HG03378 (cell line): Measurements from ENCODE around the gene CEP85L.
A peak's percentile ranks its signal among the peaks of the same experiment; 100 is the strongest.

Experiments
- ATAC-seq: cut with Tn5 transposase; IDR thresholded peaks from one replicate; pipeline ENCODE4 v1.9.1; 2021; ENCODE audit warnings: mild to moderate bottlenecking, moderate library complexity; ENCODE audit not compliant: unreplicated experiment

The CEP85L gene

GRCh38 chr6:118504611-118505010 is 146.8 kb downstream of the CEP85L start:
- no peak for ATAC-seq

- no peak for ATAC-seq
These were observed 149.2 kb downstream of the CEP85L start for GRCh38 chr6:118502169-118502568.

GRCh38 chr6:118501765-118502164 is 149.6 kb downstream of the CEP85L start:
- ATAC-seq: no peak

- ATAC-seq: no peak
These were observed 150.3 kb downstream of the CEP85L start for GRCh38 chr6:118501099-118501498.

GRCh38 chr6:118500130-118501015 is 151.0 kb downstream of the CEP85L start:
- no peak for ATAC-seq

- ATAC-seq: no peak
These were observed 155.7 kb downstream of the CEP85L start for GRCh38 chr6:118495485-118496280.

GRCh38 chr6:118494091-118494490 is 157.3 kb downstream of the CEP85L start:
- ATAC-seq: no peak

- ATAC-seq: no peak
These were observed 161.4 kb downstream of the CEP85L start for GRCh38 chr6:118489990-118490389.

- no peak for ATAC-seq
These were observed 162.8 kb downstream of the CEP85L start for GRCh38 chr6:118488631-118489030.

GRCh38 chr6:118485601-118486550 is 165.5 kb downstream of the CEP85L start:
- peak; percentile 96 for ATAC-seq

GRCh38 chr6:118476551-118476950 is 174.8 kb downstream of the CEP85L start:
- ATAC-seq: no peak

GRCh38 chr6:118473266-118473665 is 178.1 kb downstream of the CEP85L start:
- no peak for ATAC-seq

- ATAC-seq: no peak
These were observed 181.9 kb downstream of the CEP85L start for GRCh38 chr6:118469468-118469867.

- ATAC-seq: no peak
These were observed 182.5 kb downstream of the CEP85L start for GRCh38 chr6:118468682-118469465.

GRCh38 chr6:118467181-118467580 is 184.2 kb downstream of the CEP85L start:
- peak; percentile 83 for ATAC-seq

- ATAC-seq: no peak
These were observed 186.8 kb downstream of the CEP85L start for GRCh38 chr6:118464620-118465019.

GRCh38 chr6:118460958-118461470 is 190.4 kb downstream of the CEP85L start:
- no peak for ATAC-seq

- ATAC-seq: no peak
These were observed 194.4 kb downstream of the CEP85L start for GRCh38 chr6:118456982-118457381.

GRCh38 chr6:118451839-118452238 is 199.6 kb downstream of the CEP85L start:
- ATAC-seq: no peak

GRCh38 chr6:118444796-118445195 is 206.6 kb downstream of the CEP85L start:
- no peak for ATAC-seq
